ENCODE results near the gene EXOC4.
"Not testable (repeated sequence)": the region's sequence is repeated elsewhere in the genome, so short reads cannot be mapped to it uniquely, and the experiment has no call there.

EXOC4 gene

GRCh38 chr7:133629701-133630100 is 376.8 kb downstream of the EXOC4 start:
- no peak for TF ChIP-seq CTCF (IDR thresholded peaks at IDR 0.05; ENCODE audit: insufficient read depth, low read depth, low read length, missing control alignments)
- no peak for DNase-seq (ENCODE audit: low read depth)
- H3K4me3 ChIP-seq (ENCODE audit: low read length): no peak overlapping the region

- TF ChIP-seq CTCF (IDR thresholded peaks at IDR 0.05; ENCODE audit: insufficient read depth, low read depth, low read length, missing control alignments): no peak
- DNase-seq (ENCODE audit: low read depth): peak; percentile 95
- H3K4me3 ChIP-seq (ENCODE audit: low read length): peak overlapping the region; percentile 34
Measured at GRCh38 chr7:133633055-133633454, 380.2 kb downstream of the EXOC4 start.

- TF ChIP-seq CTCF (IDR thresholded peaks at IDR 0.05; ENCODE audit: insufficient read depth, low read depth, low read length, missing control alignments): no peak
- peak; percentile 9 for DNase-seq (ENCODE audit: low read depth)
- no peak overlapping the region for H3K4me3 ChIP-seq (ENCODE audit: low read length)
Measured at GRCh38 chr7:133635541-133635940, 382.7 kb downstream of the EXOC4 start.

GRCh38 chr7:133638857-133639256 is 386.0 kb downstream of the EXOC4 start:
- no peak for TF ChIP-seq CTCF (IDR thresholded peaks at IDR 0.05; ENCODE audit: insufficient read depth, low read depth, low read length, missing control alignments)
- no peak overlapping the region for H3K4me3 ChIP-seq (ENCODE audit: low read length)
- no peak for DNase-seq (ENCODE audit: low read depth)

- peak; percentile 13 for DNase-seq (ENCODE audit: low read depth)
- no peak overlapping the region for H3K4me3 ChIP-seq (ENCODE audit: low read length)
- peak; percentile 49 for TF ChIP-seq CTCF (IDR thresholded peaks at IDR 0.05; ENCODE audit: insufficient read depth, low read depth, low read length, missing control alignments)
Measured at GRCh38 chr7:133641436-133641835, 388.6 kb downstream of the EXOC4 start.

GRCh38 chr7:133642907-133643306 is 390.0 kb downstream of the EXOC4 start:
- H3K4me3 ChIP-seq (ENCODE audit: low read length): no peak overlapping the region
- TF ChIP-seq CTCF (IDR thresholded peaks at IDR 0.05; ENCODE audit: insufficient read depth, low read depth, low read length, missing control alignments): no peak
- peak; percentile 41 for DNase-seq (ENCODE audit: low read depth)

GRCh38 chr7:133643652-133644051 is 390.8 kb downstream of the EXOC4 start:
- not testable (repeated sequence) for DNase-seq (ENCODE audit: low read depth); H3K4me3 ChIP-seq (ENCODE audit: low read length)
